ENCODE results near the gene TANGO2.

DNA sequence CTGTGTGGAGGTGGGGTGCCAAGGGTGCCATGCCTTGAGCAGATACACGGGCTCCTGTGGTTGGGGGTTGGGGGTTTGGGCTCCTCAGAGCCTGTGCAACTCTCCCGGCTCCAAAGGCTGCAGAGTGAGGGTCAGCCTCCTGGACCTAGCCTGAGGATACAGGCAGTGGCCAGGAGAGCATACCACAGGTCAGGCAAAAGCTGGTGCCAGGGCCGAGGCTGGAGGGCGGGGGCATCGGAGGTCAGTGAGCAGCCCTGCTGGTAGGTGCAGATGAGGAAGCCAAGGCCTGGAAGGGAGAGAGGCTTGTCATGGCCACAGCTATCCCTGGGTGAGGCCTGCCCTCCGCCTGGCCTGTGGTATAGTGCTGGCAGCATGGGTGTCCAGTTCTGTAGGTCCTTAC is 33.6 kb downstream of the TANGO2 start:
- TF ChIP-seq, protein P1, sequence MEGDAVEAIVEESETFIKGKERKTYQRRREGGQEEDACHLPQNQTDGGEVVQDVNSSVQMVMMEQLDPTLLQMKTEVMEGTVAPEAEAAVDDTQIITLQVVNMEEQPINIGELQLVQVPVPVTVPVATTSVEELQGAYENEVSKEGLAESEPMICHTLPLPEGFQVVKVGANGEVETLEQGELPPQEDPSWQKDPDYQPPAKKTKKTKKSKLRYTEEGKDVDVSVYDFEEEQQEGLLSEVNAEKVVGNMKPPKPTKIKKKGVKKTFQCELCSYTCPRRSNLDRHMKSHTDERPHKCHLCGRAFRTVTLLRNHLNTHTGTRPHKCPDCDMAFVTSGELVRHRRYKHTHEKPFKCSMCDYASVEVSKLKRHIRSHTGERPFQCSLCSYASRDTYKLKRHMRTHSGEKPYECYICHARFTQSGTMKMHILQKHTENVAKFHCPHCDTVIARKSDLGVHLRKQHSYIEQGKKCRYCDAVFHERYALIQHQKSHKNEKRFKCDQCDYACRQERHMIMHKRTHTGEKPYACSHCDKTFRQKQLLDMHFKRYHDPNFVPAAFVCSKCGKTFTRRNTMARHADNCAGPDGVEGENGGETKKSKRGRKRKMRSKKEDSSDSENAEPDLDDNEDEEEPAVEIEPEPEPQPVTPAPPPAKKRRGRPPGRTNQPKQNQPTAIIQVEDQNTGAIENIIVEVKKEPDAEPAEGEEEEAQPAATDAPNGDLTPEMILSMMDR (IDR thresholded peaks at IDR 0.05): no peak
- TF ChIP-seq EP300 (IDR thresholded peaks at IDR 0.05) (no peak), POLR2A (IDR thresholded peaks at IDR 0.05) (no peak)
